GM10266 (cell line): Measurements from ENCODE around the gene MPP3.

Experiments
- DNase-seq: peaks from one replicate; pipeline ENCODE4 v3.0.0; 2012; ENCODE audit errors: extremely low spot score
- TF ChIP-seq, protein P1 (sequence below): IDR thresholded peaks from 2 replicates; pipeline ENCODE4 v1.5.1; 2012; ENCODE audit warnings: mild to moderate bottlenecking, low read depth; ENCODE audit not compliant: control insufficient read depth, insufficient read depth; ENCODE audit errors: missing control alignments

MPP3 gene

DNA sequence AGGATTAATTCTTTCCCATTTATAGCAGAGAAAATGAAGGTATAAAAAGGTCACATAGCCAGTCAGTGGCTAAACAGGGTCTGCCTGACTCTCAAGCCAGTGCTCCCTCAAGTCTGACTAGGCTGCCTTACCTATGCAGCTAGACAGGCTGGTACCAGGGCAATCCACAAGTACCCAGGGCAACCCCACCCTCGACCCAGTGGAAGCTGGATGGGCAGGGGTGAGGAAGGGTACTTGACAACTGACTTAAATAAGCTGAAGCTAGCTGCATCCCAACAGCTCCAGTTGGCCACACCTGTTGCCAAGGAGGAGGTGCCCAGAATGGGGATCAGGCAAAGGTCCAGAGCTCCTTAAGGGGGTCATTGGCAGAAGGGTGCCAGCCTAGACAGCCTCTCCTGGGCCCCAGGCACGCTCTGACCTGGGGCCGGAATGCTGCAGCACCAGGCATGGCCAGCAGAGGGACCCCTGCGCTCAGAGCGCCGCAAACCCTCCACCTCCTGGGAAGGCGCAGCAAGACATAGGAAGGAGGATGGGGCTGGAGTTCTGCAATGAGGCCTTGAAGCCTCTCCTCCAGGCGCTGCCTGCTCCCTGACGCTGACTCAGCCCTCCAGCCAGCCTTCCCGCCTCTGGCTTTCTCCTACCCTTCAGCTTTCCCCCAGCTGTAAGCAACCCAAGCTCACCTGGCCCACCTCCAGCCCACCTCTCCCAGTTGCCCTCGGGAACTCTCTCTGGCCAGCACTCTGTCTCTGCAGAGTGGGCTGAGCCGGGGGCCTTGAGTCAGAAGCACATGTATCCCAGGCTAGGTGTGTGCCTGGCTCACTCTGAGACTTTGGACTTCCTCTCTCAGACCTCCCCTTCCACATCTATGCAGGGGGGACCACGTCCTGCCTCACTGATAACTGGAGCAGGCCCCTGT, 45.6 kb upstream of the MPP3 start:
- TF ChIP-seq, protein P1, sequence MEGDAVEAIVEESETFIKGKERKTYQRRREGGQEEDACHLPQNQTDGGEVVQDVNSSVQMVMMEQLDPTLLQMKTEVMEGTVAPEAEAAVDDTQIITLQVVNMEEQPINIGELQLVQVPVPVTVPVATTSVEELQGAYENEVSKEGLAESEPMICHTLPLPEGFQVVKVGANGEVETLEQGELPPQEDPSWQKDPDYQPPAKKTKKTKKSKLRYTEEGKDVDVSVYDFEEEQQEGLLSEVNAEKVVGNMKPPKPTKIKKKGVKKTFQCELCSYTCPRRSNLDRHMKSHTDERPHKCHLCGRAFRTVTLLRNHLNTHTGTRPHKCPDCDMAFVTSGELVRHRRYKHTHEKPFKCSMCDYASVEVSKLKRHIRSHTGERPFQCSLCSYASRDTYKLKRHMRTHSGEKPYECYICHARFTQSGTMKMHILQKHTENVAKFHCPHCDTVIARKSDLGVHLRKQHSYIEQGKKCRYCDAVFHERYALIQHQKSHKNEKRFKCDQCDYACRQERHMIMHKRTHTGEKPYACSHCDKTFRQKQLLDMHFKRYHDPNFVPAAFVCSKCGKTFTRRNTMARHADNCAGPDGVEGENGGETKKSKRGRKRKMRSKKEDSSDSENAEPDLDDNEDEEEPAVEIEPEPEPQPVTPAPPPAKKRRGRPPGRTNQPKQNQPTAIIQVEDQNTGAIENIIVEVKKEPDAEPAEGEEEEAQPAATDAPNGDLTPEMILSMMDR = peak; percentile 98
- DNase-seq = peak; percentile 81

DNA sequence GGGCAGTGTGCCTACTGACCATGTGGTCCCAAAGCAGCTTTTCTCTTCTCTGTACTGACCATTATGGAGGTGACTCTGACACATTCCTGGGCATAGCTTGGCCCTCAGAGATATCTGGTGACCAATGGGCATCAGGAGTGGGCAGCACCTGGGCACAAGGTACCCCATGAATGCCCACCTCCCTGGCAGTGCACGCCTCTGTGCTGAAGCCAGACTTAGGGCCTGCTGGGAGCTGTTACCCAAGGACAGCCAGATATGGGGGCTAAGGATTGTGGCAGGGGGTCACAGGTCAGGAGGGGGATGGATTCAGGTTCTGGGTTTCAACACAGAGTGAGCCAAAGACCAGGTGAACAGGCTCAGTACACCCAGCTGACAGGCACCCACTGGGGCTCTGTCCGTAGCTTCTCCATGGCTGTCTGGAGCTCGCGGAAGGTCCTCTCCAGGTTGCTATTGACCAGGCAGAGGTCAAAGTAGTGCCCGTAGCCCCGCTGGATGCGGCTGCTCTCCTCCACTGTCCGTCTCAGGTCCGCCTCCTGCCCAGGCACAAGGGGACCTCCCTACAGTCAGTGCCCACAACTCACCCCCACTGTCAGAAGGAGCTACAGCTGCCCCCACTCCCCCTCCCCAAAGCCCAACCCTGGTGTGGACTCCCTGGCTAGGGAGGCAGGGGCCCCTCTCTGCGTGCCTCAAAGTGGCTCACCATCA, 44.7 kb upstream of the MPP3 start:
- TF ChIP-seq, protein P1 = no peak
- DNase-seq = no peak

DNA sequence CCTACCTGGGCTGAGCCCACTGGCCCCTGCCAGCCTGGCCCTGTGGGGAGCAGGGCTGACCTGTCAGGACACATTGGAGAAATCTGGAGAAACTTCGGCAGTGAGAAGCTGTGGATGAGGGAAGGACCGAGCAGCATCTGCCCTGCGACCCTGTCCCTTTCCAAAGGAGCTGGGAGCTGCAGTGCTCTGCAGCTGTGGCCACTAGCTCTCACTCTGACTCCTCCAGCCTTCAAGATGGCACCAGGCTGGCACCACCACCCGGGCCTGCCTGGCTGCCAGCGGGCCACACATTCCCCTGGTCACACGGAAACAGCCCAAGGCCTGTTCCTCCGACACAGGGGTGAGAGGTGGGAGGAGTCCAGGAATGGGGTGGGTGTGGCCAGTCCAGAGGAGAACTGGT, 44.1 kb upstream of the MPP3 start:
- no peak for DNase-seq
- TF ChIP-seq, protein P1 = no peak

DNA sequence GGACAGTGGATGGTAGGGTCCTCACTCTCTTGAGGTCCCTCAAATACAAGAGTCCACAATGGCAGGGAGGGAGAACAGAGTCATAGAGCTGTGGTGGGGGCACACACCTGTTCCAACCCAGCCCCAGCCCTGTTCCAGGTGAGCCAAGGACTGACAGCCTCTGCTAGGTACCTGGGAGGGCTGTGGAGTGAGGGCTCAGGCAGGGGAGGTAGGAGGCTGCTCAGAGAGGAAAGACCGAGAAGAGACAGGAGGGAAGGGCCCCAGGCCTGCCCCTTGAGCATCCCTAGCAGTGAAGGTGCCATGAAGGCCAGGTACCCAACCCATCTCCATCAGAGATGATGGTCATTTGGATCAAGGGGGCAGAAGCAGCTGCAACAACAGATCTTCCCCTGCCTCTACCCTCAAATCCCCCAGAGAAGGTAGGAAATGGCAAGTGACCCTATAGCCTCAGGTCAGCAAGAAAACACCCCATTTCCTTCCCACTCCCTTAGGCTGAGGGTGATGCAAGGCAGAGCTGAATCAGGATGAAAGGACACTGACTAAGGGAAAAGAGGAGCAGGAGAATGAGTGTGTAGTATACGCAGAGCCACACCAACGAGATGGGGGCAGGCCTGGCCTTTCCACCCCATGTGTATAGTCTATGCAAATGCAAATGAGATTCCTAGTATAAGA, 42.7 kb upstream of the MPP3 start:
- TF ChIP-seq, protein P1 = no peak
- no peak for DNase-seq

DNA sequence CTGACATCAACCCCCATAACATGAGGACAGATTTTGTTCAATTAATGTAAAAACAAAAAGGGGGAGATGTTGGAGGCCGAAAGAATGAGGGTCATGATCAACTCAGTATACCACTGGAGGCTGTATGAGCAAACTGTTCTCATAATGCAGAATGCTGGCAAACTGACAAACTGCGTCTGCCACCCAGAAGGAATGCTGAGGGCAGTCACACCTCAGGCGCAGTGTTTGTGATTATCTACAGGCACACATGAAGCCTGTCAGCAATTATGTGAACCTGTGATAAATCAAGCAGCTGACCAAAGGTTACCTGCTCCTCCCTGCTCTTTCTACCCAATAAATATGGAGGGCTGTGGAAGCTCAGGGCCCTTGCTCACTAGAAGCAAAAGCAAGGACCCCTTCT, 41.3 kb upstream of the MPP3 start:
- TF ChIP-seq, protein P1 = no peak
- no peak for DNase-seq

DNA sequence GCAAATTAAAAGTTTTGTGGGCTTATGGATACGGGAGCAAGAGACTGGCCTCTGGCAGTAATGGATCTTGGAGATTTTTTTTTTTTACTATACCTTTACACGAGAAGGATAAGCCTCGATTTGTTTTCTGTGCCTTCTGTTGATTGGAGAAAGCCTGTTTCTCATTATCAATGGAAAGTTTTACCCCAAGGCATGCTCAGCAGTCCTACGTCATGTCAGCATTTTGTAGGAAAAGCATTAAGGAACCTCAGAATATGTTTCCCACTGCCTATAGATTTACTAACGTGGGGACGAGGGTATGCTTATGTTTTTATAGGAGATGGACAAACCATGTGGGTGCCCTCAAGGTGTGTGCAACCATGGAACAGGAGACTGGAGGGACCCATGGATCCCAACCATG, 40.9 kb upstream of the MPP3 start:
- TF ChIP-seq, protein P1 = no peak
- DNase-seq = no peak
